ENCODE results near the gene PSMD9. TPM values are rescaled to one million over a fixed set of nuclear protein-coding genes. Genes with fewer than 3 reads are reported as not detected.

Gene PSMD9
- total RNA-seq, 1 experiment from 2014 or later = 66.0 TPM

GRCh38 chr12:121893961-121894460 lies 5.4 kb downstream of the PSMD9 start:
- Mint-ChIP-seq H3K27ac (ENCODE audit: unreplicated experiment) (peak overlapping the region; percentile 43), H3K4me3 (ENCODE audit: low read depth, unreplicated experiment) (peak overlapping the region; percentile 4), H3K4me1 (ENCODE audit: low read depth, unreplicated experiment) (peaks cover 31% of the 10 kb centered on the region), H3K27me3 (ENCODE audit: unreplicated experiment) (no peaks in the 10 kb centered on the region), H3K9me3 (ENCODE audit: low read depth, unreplicated experiment) (no peaks in the 10 kb centered on the region), H3K36me3 (ENCODE audit: insufficient read depth, unreplicated experiment) (peaks cover 35% of the 10 kb centered on the region)
- BruUV-seq (replicated peaks) = no TSS peak
- peak; percentile 64 for DNase-seq
- intact Hi-C loops (cut with micrococcal nuclease; ENCODE audit: unreplicated experiment) = no loop called here
- TF ChIP-seq CTCF (IDR thresholded peaks at IDR 0.05; ENCODE audit: unreplicated experiment) = no peak
- CTCF ChIA-PET = interaction anchor here (0.6 to 1.5 kb wide), 6 partner anchors 8 to 373 kb away, joined by 3 to 13 read pairs (median 4); partner anchors contain the start of gene RHOF

- Mint-ChIP-seq H3K27ac (ENCODE audit: unreplicated experiment) (no peak overlapping the region), H3K36me3 (ENCODE audit: insufficient read depth, unreplicated experiment) (peaks cover 33% of the 10 kb centered on the region)
Measured at GRCh38 chr12:121894633-121895032, 6.0 kb downstream of the PSMD9 start.

GRCh38 chr12:121898287-121898686 lies 9.7 kb downstream of the PSMD9 start:
- CTCF ChIA-PET = no interaction called here
- no TSS peak for BruUV-seq (replicated peaks)
- Mint-ChIP-seq H3K4me1 (ENCODE audit: low read depth, unreplicated experiment) (peaks cover 20% of the 10 kb centered on the region), H3K27ac (ENCODE audit: unreplicated experiment) (no peak overlapping the region), H3K36me3 (ENCODE audit: insufficient read depth, unreplicated experiment) (peaks cover 48% of the 10 kb centered on the region), H3K4me3 (ENCODE audit: low read depth, unreplicated experiment) (no peak overlapping the region), H3K9me3 (ENCODE audit: low read depth, unreplicated experiment) (no peaks in the 10 kb centered on the region), H3K27me3 (ENCODE audit: unreplicated experiment) (no peaks in the 10 kb centered on the region)
- TF ChIP-seq CTCF (IDR thresholded peaks at IDR 0.05; ENCODE audit: unreplicated experiment) = no peak
- no peak for DNase-seq
- intact Hi-C loops (cut with micrococcal nuclease; ENCODE audit: unreplicated experiment) = no loop called here

More at GRCh38 chr12:121894633-121895032, 6.0 kb downstream of the PSMD9 start:
- H3K4me3 Mint-ChIP-seq (ENCODE audit: low read depth, unreplicated experiment) = no peak overlapping the region
- peaks cover 27% of the 10 kb centered on the region for H3K4me1 Mint-ChIP-seq (ENCODE audit: low read depth, unreplicated experiment)
- CTCF ChIA-PET = interaction anchor here (1.5 kb wide), 1 partner anchor 100 kb away, joined by 13 read pairs; the partner anchor contains the start of gene RHOF
- no peaks in the 10 kb centered on the region for H3K9me3 Mint-ChIP-seq (ENCODE audit: low read depth, unreplicated experiment)
- peak; percentile 28 for TF ChIP-seq CTCF (IDR thresholded peaks at IDR 0.05; ENCODE audit: unreplicated experiment)
- no peaks in the 10 kb centered on the region for H3K27me3 Mint-ChIP-seq (ENCODE audit: unreplicated experiment)
- intact Hi-C loops (cut with micrococcal nuclease; ENCODE audit: unreplicated experiment) = no loop called here
- BruUV-seq (replicated peaks) = no TSS peak
- no peak for DNase-seq

GRCh38 chr12:121899590-121899989 lies 11.0 kb downstream of the PSMD9 start:
- CTCF ChIA-PET = no interaction called here
- Mint-ChIP-seq H3K4me3 (ENCODE audit: low read depth, unreplicated experiment) (no peak overlapping the region), H3K27ac (ENCODE audit: unreplicated experiment) (no peak overlapping the region), H3K9me3 (ENCODE audit: low read depth, unreplicated experiment) (no peaks in the 10 kb centered on the region), H3K4me1 (ENCODE audit: low read depth, unreplicated experiment) (peaks cover 7% of the 10 kb centered on the region), H3K27me3 (ENCODE audit: unreplicated experiment) (no peaks in the 10 kb centered on the region), H3K36me3 (ENCODE audit: insufficient read depth, unreplicated experiment) (peaks cover 60% of the 10 kb centered on the region)
- DNase-seq = no peak
- no TSS peak for BruUV-seq (replicated peaks)
- TF ChIP-seq CTCF (IDR thresholded peaks at IDR 0.05; ENCODE audit: unreplicated experiment) = no peak
- intact Hi-C loops (cut with micrococcal nuclease; ENCODE audit: unreplicated experiment) = no loop called here
